Adipose tissue (tissue), 3 donors: ENCODE data around the gene AKAP6. TPM values are rescaled to one million over a fixed set of nuclear protein-coding genes. Genes with fewer than 3 reads are reported as not detected.

Experiments used
- H3K27ac ChIP-seq: one replicate; pipeline ENCODE4 v1.5.1; 2013; ENCODE audit warnings: low read depth, low read length
- WGBS, 3 donors: extraction: QIAGEN DNeasy Blood & Tissue Kit; methylation state at CpG; one replicate each; pipeline ENCODE4 v1.1.7; 2013; 5-methylcytosine and 5-hydroxymethylcytosine counted together
- polyA plus RNA-seq, 3 donors: library from polyadenylated mRNA; stranded (reverse); fragments of 200-250 nt; gene quantifications; one replicate each; pipeline ENCODE4 v1.2.3, GENCODE V29; 2013
- donor health status: healthy with polysubstance abuse.
- donor health status: Bipolar disorder and iron deficiency.
- donor health status: healthy.

Gene AKAP6
- 1 to 10 TPM in 1 of 3 donors, under 1 TPM in 2; 0.27 to 1.9 (median 0.29) TPM for polyA plus RNA-seq

- 68 to 80% (median 79%) methylated on average over 7 of the region's 7 CpGs for WGBS, 3 donors
Observed at GRCh38 chr14:32329146-32329545, at the start of gene AKAP6. AKAP6 (plus strand) TSS chr14:32329298; CDS start chr14:32433494, 104,196 bp downstream.

GRCh38 chr14:32286602-32287001 is 42.5 kb upstream of the AKAP6 start:
- WGBS, 3 donors: 59 to 77% (median 74%) methylated on average over 1 of the region's 1 CpG
- no peak overlapping the region for H3K27ac ChIP-seq

More at GRCh38 chr14:32329146-32329545, at the start of gene AKAP6:
- no peak within 1 kb of the TSS for H3K27ac ChIP-seq

GRCh38 chr14:32296366-32296765 is 32.7 kb upstream of the AKAP6 start:
- WGBS, 3 donors: 80 to 90% (median 84%) methylated on average over 3 of the region's 3 CpGs

GRCh38 chr14:32298346-32298745 is 30.8 kb upstream of the AKAP6 start:
- H3K27ac ChIP-seq: no peak overlapping the region
- WGBS, 3 donors: 83% methylated on average over 3 of the region's 3 CpGs

More at GRCh38 chr14:32296366-32296765, 32.7 kb upstream of the AKAP6 start:
- H3K27ac ChIP-seq: no peak overlapping the region

GRCh38 chr14:32300136-32300535 is 29.0 kb upstream of the AKAP6 start:
- H3K27ac ChIP-seq: no peak overlapping the region
- 30 to 76% (median 31%) methylated on average over 1 of the region's 1 CpG for WGBS, 3 donors

- H3K27ac ChIP-seq: no peak overlapping the region
Observed at GRCh38 chr14:32303865-32304264, 25.2 kb upstream of the AKAP6 start.

- H3K27ac ChIP-seq: no peak overlapping the region
- 48 to 65% (median 62%) methylated on average over 3 of the region's 3 CpGs for WGBS, 3 donors
Observed at GRCh38 chr14:32304296-32304695, 24.8 kb upstream of the AKAP6 start.

GRCh38 chr14:32306549-32306948 is 22.5 kb upstream of the AKAP6 start:
- WGBS, 3 donors: 90 to 96% (median 95%) methylated on average over 3 of the region's 3 CpGs
- H3K27ac ChIP-seq: no peak overlapping the region

GRCh38 chr14:32307881-32308582 is 21.1 kb upstream of the AKAP6 start:
- H3K27ac ChIP-seq: no peak overlapping the region

GRCh38 chr14:32310876-32311275 is 18.2 kb upstream of the AKAP6 start:
- no peak overlapping the region for H3K27ac ChIP-seq

More at GRCh38 chr14:32307881-32308582, 21.1 kb upstream of the AKAP6 start:
- WGBS, 3 donors: 48 to 86% (median 71%) methylated on average over 3 of the region's 3 CpGs

- 59 to 67% (median 61%) methylated on average over 3 of the region's 3 CpGs for WGBS, 3 donors
- H3K27ac ChIP-seq: no peak overlapping the region
Observed at GRCh38 chr14:32311294-32312009, 17.6 kb upstream of the AKAP6 start.

GRCh38 chr14:32312010-32312331 is 17.1 kb upstream of the AKAP6 start:
- no peak overlapping the region for H3K27ac ChIP-seq
- 50 to 75% (median 51%) methylated on average over 4 of the region's 4 CpGs for WGBS, 3 donors

- no peak overlapping the region for H3K27ac ChIP-seq
- WGBS, 3 donors: 70 to 90% (median 80%) methylated on average over 5 of the region's 5 CpGs
Observed at GRCh38 chr14:32313844-32314376, 15.2 kb upstream of the AKAP6 start.

- WGBS, 3 donors: 87 to 89% (median 89%) methylated on average over 7 of the region's 7 CpGs
- H3K27ac ChIP-seq: no peak overlapping the region
Observed at GRCh38 chr14:32318087-32318795, 10.9 kb upstream of the AKAP6 start.

GRCh38 chr14:32319368-32320049 is 9.6 kb upstream of the AKAP6 start:
- no peak overlapping the region for H3K27ac ChIP-seq

- H3K27ac ChIP-seq: no peak overlapping the region
- WGBS, 3 donors: 79 to 100% (median 86%) methylated on average over 1 of the region's 1 CpG
Observed at GRCh38 chr14:32324601-32325000, 4.5 kb upstream of the AKAP6 start.

GRCh38 chr14:32327255-32327961 is 1.7 kb upstream of the AKAP6 start:
- H3K27ac ChIP-seq: no peak overlapping the region
- 83 to 89% (median 88%) methylated on average over 2 of the region's 2 CpGs for WGBS, 3 donors

- no peak overlapping the region for H3K27ac ChIP-seq
- 79 to 92% (median 84%) methylated on average over 2 of the region's 2 CpGs for WGBS, 3 donors
Observed at GRCh38 chr14:32329690-32330285, 690 bp downstream of the AKAP6 start.
